GM21723 (cell line): ENCODE data around the gene CAMK2D.
A peak's percentile ranks its signal among the peaks of the same experiment; 100 is the strongest.
"Not testable (repeated sequence)": the region's sequence is repeated elsewhere in the genome, so short reads cannot be mapped to it uniquely, and the experiment has no call there.

Source experiments
- ATAC-seq: cut with Tn5 transposase; IDR thresholded peaks from one replicate; pipeline ENCODE4 v1.9.1; 2021; ENCODE audit warnings: mild to moderate bottlenecking, moderate library complexity; ENCODE audit not compliant: unreplicated experiment

The CAMK2D gene

GRCh38 chr4:113763923-113764322, 2.4 kb upstream of the CAMK2D start:
- not testable (repeated sequence) for ATAC-seq

GRCh38 chr4:113763029-113763285, 1.4 kb upstream of the CAMK2D start:
- ATAC-seq, result no peak

DNA sequence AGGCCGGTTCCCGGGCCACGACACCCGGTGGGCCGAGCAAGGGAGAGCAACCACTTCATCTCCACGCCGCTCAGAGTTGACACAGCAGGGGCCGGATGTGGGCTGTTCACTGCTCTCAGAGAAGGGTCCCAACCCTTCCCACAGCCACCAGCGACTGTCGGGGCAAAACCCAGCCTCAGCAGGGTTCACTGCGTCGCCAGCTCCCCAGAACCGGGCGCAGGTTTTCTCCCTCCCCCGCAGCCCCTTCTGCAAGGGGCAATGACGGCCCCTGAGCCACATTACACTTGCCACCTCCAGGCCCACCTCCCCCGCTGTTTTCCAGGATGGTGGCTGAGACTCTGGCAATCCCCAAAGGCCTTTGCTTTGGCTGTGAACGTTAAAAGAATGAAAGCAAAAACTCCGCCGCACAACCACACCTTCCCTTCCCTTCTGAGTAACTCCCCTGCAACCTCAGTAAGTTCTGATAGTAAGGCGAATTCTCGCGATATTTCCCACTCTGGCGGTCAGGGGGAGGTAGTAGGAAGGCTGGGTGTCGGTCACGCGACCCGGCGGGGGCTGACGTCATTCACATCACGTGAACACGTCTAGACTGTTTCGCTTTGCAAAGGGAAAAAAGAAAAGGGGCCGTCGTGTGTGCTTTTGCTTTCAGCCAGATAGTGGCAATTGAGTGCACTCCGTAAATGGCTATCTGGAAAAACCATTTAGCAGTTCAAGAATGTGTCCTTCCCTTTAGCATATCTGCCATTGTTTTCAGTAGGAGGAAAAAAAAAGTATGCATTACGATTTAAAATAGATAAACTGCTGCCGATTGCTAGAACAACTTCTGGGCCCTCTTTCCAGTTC, 869 bp upstream of the CAMK2D start:
- ATAC-seq, result peak; percentile 67

DNA sequence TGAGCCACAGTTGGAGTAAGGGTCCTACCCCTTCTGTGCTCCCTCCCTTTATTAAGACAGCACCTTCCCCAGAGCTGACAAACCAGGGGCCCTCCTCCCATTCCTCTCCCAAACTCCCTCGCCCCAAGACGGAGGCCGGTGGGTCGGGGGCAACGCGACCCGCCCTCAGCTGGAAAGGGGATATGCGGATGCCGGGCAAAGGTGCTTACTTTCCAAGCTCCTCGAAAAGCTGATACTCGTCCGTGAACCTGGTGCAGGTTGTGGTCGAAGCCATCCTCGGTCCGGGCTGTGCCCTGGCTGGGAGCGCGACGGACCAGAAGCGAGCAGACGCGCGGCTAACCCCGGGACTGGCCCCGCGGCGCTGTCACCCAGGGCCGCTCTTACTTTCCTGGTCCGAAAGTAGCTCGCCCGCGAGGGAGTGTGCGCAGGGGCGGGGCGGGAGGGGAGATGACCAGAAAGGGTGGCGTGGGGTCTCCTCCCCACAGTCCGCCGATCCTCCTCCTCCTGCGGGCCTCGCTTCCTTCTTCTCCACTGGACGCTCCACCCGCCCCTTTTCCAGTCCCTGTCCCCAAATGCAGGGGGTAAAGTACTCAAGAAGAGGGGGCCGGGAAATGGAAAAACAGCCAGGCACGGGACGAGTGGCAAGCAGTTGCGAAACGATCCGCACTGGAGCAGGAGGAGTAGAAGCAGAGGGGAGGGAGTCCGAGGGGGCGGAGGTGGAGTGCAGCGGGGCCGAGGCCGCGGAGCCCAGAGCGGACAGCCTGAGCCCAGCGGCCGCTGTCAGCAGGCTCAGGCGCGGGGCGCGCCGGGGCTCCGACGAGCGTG, 531 bp downstream of the CAMK2D start:
- peak; percentile 31 for ATAC-seq

- no peak for ATAC-seq
These were observed 1.3 kb downstream of the CAMK2D start for GRCh38 chr4:113760094-113760794.

DNA sequence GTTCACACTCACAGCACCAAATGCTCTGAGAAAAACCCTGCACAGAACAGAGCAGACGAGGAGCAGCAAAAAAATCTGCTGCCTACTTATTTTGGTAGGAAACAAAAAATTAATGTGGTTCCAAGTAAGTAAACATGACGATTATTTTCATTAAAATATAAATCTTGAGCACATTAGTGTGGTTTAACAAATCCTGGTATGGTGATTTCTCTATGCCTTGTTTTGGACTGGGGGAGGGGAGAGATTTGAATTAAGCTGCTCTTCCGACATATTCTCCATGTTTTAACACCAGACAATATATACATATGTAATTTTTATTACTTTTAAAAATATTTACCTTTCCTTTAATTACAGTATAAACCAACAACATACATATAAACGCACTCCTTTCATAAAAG, 1.8 kb downstream of the CAMK2D start:
- no peak for ATAC-seq

GRCh38 chr4:113758372-113758771, 3.2 kb downstream of the CAMK2D start:
- no peak for ATAC-seq

GRCh38 chr4:113757486-113757885, 4.1 kb downstream of the CAMK2D start:
- no peak for ATAC-seq

GRCh38 chr4:113756005-113756410, 5.5 kb downstream of the CAMK2D start:
- ATAC-seq, result peak; percentile 77

GRCh38 chr4:113750734-113751133, 10.8 kb downstream of the CAMK2D start:
- ATAC-seq, result no peak

DNA sequence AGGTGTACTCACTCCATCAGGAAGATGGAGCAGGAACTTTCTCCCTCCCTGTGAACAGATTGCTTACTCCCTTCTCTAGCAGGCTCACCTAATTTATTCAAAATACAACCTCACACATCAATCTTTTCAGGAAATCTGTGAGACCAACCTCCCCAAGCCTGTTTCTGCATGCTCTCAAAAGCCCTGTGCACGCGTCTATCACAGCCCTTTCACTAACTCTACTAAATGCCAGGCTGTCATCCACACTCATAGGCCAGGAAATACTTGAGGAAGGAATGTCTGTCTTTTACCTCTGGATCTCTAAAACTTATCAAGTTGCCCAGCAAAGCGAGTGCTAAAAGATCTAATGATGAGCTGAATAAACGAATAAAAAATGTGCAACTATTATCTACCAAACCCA, 11.2 kb downstream of the CAMK2D start:
- no peak for ATAC-seq

GRCh38 chr4:113749178-113749577, 12.4 kb downstream of the CAMK2D start:
- no peak for ATAC-seq

DNA sequence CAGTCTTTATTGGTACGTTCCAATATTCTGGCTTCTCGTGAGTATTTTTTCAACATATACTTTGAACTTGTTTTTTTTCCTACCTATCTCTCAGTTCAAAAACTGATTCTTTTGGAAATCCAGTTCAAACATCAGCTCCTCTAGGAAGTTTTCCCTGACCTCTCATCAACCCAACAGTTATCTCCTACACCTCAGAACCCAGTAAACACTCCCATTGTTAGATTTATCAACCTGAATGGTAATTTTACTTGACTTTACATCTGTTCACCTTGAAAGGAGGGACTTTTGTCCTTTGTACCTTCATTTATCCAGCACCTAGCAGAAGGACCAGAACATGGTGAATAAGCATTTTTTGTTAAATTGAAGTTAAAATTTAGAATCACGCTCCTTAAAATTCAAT, 13.6 kb downstream of the CAMK2D start:
- ATAC-seq, result no peak

GRCh38 chr4:113745711-113746110, 15.8 kb downstream of the CAMK2D start:
- ATAC-seq, result no peak

DNA sequence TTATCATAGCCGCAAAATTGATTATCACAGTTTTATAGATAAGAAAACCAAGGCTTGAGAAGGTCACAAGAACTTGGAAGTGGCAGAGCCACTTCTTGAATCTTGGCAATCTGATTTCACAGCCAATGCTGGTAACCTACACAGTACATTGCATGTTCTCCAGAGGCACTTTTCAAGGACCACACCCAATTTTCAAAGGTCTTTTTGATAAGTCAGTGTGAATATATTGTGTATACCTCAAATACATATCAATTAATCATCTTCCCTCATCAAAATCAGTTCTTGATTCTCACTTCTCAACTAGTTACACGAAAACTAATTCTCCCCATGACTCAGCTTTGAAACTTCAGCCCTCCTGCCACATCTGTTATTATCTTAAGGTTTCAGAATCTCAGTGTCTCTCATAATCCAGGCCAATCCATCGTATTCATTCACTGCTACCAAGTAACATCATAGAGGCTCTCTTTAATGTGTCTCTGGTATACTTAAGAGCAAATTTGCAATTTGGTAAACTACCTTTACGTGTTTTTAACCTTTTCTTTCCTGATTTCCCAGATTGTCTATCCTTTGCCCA, 16.8 kb downstream of the CAMK2D start:
- ATAC-seq, result no peak

- no peak for ATAC-seq
These were observed 17.8 kb downstream of the CAMK2D start for GRCh38 chr4:113743690-113744089.

GRCh38 chr4:113742643-113743042, 18.9 kb downstream of the CAMK2D start:
- ATAC-seq, result no peak

DNA sequence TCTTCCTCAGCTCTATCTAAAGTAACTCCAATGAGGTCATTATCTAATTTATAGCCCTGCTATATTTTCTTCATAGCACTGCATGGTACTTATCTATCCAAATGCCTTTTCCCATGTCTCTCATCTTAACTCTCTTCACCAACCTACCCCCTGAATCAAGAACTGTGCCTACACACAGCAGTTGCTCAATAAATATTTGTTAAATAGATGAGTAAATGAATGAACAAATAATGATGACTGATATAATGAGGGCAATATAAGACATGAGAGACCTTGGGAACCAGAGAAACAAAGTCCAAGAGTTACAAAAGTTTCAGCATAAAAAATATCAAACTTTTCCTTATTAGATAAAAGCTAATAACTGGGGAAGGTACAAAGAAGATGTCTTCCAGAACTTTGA, 19.6 kb downstream of the CAMK2D start:
- no peak for ATAC-seq

GRCh38 chr4:113740857-113741379, 20.6 kb downstream of the CAMK2D start:
- no peak for ATAC-seq

DNA sequence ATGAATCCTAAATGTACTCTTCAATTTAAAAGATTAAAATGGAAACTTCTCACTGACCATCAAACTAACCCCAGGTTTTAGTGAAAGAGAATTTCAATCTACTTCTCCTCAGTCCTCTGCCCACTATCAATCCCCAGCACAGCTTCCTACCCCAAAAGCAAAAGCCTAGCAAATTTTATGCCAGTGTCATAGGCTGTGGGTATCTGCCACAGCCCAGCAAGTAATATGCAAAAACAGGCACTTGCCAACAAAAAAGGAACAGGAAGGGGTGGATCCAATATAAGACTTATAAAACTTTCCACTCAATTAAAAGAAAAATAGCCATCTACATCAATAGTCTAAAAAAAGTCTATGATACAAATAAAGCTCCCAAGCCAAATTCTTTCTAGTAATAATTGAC, 22.3 kb downstream of the CAMK2D start:
- ATAC-seq, result no peak

DNA sequence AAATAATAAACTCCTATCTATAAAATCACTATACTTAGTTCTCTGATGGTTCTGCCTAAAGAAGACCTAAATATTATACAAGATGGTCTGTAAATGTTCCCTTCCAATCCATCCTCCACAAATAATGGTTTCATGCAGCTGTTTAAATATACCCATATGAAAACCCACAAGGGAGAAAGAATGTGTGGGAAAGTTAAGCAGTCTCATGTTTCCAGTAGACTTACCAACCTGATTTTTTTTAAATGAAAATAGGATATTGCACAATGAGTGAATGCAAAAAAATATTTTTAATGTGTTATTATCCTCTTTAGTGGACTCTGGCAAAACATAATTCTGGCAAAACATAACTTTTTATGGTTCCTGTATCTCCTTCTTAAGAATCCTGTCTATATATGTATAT, 23.3 kb downstream of the CAMK2D start:
- no peak for ATAC-seq
